Activated CD4-positive, alpha-beta T cell treated with anti-CD3 and anti-CD28 coated beads for 24 hours (primary cell): Measurements from ENCODE around the gene RNF38.
"Not testable (repeated sequence)": the region's sequence is repeated elsewhere in the genome, so short reads cannot be mapped to it uniquely, and the experiment has no call there.

ENCODE experiments used
- DNase-seq, 2 donors: peaks; one replicate each; pipeline ENCODE4 v3.0.0-alpha.2; 2020; ENCODE audit warnings: low read depth in 2 of 2

The RNF38 gene

DNA sequence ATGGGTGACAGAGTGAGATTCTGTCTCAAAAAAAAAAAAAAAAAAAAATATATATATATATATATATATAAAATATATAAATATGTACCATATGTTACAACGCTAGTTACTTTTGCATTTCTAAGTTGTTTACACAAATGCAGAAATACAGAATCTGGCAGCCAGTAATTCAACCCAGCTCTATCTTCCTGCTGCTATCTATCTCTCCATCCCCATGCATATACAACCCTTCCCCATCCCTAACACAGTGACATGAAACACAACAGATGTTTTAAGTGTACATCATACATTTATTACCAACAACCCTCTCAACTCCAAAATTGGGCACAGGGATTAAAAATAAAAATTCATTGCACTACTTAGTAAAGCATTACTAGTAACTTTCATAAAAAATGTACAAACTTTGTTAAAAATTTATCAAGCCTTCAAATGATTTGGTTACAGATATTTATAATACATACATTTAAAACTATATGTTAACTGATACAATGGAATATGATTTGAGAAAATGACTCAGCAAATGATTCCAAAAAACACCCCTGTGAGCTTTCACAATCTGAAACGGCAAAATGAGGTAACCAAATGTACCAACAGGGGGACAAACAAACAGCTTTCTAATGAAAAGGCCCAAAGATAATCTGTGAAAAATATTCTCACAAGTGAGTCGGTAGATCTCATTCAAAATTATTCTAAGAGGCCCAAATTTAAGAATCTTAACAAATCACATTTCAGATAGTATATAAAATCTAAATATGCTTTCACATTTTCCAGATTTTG is 63.8 kb downstream of the RNF38 start:
- no peak for DNase-seq

DNA sequence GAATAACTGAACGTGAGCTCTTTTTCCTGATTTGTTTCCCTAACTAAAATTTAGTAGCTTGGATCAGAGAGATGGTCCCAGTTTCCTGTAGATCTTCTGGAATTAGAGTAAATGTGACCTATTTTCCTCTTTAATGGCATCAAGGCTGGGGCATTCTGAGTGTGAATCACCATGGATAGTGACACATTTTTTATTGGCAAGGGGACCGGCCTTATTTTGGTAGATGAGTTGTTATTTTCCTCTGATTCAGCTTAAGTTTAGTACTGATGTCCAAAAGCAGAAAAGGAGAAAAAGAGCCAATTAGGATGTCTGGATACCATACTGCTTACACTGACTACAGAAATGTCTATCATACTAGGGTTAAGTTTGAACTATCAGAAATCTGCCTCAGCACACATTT is 68.1 kb downstream of the RNF38 start:
- DNase-seq: no peak

DNA sequence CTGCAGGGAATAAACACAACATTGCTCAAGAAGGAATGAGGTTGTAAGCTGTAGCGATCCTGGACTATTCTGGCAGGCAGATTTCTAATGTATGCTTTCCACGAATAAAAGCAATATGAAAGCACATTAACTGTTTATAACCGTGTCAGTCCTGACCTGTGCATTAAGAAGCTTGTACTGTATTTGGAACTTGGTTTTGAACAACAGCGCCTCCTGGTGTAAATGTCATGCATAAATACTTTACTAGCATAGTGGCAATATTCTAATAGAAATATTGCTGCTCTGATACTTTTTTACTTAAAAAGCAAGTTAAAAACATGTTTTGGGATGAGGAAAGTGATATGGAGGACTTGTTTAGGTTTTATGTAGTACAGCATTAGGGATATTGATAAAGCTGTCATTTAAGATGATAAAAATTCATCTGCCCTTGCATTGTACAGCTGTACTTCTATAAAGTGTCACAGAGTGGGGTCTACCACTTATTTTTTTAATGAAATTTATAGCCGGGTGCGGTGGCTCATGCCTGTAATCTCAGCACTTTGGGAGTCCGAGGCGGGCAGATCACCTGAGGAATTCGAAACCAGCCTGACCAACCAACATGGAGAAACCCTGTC is 71.2 kb downstream of the RNF38 start:
- peak in 1 of 2 donors; percentile 40 for DNase-seq

DNA sequence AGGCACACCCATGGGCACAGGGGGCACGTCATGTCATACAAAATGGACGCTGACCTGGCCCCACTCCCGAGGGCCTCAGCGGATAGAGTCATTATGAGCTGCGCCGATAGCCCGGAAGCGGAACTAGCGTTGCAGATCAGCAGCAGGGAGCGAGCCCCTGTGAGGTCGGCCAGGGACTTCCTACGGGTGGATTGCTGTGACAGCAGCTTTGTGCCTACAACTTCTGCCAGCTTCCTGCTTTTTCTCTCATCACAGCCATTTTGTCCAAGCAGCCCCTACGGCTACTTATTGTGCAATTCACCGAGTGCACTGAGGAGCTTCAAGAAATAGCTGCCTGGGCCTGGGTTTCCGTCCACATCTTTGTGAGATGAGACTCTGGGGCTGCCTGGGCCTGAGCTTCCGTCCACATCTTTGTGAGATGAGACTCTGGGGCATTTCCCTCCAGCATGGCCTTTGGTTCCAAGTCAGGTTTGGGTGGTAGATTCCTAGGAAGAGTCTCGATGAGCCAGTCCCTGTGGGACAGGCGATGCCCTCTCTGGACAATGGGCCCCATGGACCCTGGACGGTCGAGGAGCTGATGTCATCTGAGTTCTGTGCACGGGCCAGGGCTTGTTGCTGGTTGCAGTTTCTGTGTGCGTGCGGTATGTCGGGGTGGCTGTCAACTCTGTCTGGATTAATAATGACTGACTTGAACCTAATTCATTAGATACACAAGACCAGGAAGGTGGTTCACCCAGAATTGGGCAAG is 74.8 kb downstream of the RNF38 start:
- no peak for DNase-seq

DNA sequence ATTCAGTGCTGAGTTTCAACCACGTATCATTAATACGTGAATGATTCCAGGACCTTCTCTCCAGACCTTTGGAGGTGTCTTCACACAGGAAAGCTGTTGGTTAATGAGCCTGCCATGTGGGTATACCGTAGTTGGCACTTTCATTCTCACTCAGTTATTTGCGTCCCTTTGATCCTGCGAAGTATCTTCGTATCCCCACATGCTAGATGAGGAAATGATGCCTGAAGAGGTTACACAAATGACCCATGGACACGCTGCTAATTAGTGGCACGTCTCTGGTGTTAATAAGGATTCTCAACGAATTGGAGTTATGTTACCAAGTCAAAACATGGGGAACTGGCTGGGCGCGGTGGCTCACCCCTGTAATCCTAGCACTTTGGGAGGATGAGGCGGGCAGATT is 76.1 kb downstream of the RNF38 start:
- no peak for DNase-seq

DNA sequence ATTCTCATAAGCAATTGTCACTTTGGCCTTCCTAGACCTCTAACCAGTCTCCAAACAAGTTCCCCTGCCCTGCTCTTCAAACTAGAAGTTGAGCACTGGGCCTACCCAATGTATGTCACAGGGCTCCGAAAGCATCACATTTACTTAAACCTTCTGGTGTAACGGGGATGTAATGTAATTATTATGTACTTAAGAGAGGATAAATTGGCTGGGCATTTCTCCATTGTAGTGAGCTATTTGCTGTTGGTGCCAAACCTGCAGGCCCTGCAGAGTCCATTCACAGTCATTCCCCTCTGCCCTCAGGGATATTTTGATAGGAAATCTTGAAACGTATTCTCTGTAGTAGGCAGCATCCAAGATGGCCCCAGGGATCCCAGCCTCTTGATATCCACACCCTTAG is 77.6 kb downstream of the RNF38 start:
- no peak for DNase-seq

DNA sequence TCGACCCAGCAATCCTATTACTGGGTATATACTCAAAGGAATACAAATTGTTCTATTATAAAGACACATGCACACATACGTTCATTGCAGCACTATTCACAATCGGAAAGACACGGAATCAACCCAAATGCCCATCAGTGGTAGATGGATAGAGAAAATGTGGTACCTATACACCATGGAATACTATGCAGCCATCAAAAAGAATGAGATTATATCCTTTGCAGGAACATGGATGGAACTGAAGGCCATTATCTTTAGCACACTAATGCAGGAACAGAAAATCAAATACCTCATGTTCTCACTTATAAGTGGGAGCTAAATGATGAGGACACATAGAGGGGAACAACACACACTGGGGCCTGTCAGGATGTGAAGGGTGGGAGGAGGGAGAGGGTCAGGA is 78.2 kb downstream of the RNF38 start:
- not testable (repeated sequence) for DNase-seq

DNA sequence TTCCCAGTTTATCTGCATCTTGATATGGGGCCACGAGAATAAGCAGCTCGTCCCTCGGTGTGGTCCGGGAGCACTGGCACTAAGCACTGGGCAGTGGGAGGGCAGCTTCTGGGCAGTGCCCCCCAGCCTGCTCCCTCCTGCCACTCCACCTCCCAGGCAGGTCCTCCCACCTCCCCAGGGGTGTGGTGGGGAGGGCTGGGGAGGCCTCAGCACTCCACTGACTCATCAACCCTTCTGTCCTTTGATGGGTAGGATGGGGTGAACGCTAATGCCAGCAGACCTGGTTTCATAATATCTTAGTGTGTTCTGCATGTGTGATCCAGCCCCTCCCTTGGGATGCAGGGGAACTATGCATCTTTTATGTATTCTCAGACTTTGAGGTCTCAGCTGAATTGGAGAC is 79.6 kb downstream of the RNF38 start:
- no peak for DNase-seq

DNA sequence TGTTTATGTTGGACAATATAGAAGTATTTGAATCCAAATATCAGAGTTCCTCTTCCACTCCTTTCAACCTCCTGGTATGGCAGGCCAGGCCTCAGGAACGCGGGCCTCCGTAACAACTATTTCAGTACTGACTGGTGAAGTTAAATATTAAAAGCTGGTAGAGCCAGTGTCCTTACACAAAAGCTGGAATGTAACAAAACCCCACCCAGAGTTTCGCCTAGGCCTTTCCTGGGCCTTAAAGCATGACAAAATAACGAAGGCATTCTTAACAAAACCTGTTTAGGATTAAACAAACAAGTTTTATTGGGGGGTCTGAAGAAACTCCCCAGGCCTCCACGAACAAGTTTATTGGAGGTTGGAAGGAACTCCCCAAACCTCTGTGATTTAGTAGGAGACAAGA is 80.3 kb downstream of the RNF38 start:
- no peak for DNase-seq

DNA sequence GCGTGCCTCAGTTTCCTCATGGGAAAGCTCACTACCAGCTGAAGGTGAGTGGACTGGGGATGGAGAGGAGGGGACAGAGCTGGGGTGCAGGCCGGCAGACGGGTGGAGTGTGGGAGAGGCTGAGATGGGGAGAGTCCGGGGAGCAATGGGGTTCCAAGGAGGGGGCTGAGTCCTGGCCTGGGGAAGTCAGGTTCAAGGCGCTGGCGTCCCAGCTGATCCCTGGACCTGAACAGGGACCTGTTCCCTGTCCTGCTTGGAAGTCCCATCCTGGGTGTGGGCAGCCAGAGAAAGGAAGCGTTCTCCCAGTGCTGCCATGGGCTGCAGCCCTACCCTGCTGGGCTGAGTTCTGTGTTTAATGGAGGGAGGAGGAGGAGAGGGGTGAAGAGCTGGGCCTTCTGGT is 80.9 kb downstream of the RNF38 start:
- no peak for DNase-seq

DNA sequence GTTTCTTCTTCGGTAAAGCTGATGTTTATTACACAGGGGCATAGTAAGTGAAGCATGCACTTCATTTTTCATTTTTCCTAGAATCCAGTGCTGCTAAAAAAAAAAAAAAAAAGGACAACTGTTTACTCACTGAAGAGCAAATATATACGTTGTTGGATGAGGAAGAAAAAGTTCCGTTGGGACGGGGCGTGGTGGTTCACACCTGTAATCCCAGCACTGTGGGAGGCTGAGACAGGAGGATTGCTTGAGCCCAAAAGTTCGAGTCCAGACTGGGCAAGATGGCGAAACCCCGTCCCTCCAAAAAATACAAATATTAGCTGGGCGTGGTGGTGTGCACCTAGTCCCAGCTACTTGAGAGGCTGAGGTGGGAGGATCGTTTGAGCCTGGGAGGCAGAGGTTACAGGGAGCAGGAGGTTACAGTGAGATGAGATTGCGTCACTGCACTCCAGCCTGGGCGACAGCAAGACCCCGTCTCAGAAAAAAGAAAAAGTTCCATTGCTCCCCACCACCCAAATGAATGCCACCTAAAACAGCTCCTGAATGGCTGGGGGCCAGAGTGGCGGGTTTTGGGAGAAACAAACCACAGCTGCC is 81.8 kb downstream of the RNF38 start:
- DNase-seq: no peak

DNA sequence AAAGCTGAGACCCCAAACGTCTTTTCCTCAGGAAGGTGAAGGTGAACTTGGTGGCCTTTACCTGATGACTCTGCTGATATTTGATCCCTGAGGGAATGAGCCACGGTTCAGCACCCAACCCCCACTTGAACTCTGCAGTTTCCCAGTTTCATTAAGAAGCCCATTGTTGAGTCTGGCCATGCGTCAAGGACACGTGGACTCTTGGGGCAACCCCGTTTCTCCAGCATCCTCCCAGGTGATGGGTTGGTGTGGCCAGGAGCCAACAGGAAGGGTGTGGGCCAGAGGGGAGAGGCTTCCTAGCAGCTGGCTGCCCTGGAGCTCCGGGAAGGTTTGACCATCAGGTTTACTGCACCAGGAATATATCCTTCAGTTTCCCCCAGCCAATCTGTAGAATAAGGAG is 82.3 kb downstream of the RNF38 start:
- DNase-seq: no peak

DNA sequence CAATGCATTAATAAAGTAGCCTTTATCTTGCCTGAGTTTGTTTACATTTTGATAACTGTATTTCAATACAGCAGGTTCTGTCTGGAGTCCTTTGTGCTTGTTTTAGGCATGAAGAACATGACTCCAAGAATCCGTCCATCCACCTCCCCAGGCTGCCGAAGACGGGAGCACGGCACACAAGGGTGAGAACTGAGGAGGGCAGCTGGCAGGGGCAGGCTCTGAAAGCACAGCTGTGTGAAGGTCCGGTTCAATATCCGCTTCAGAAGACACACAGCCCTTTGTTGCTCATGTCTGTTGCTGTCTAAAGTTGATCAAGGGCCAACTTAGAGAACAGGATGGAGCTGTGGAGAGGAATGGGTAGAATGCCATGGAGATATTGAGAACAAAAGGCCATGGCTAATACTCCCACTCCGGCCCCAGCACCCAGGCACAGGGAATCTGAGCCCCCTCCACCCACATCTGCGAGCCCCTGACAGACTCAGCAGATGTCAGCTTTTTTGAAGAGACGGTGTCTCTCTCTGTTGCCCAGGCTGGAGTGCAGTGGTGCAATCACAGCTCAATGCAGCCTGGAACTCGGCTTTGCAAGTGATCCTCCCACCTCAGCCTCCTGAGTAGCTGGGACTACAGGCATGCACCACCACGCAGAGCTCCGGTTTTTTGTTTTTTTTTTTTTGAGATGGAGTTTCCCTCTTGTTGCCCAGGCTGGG is 83.3 kb downstream of the RNF38 start:
- DNase-seq: no peak

DNA sequence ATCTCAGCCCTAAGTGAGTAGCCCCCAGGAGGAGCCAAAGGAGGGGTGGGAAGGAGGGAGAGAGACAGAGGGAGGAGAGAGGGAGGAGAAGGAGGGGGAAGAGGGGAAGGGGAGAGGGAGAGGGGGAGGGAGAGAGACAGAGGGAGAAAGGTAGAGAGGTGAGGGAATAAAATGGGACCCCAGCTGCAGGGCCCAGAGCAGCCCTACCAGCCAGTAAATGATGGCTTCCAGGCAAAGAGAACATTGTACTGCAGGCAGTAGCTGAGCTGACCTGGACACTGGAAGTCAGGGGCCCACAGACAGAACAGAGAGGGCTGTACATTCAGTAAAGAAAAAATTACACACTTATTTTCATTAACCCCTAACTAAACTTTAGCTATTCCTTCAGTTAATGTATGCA is 84.0 kb downstream of the RNF38 start:
- DNase-seq: no peak

DNA sequence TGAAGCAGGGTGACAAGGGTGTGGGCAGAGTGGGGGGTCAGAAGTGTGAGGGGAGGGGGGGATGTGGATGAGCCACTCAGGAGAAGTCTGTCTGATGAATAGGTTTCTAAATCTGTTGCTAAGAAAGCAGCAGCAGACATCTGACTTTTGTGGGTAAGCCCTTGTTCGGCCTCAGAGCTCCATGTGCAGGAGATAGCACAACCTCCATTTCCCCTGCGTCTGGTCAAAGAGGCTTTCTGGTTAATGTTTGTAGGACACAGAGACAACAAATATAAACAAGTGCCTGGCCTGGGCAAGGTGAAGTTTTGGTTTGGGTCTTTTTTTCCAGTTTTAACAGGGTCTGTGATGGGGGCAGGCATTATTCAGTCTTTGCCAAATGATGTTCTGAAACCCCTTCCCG is 84.8 kb downstream of the RNF38 start:
- DNase-seq: no peak

DNA sequence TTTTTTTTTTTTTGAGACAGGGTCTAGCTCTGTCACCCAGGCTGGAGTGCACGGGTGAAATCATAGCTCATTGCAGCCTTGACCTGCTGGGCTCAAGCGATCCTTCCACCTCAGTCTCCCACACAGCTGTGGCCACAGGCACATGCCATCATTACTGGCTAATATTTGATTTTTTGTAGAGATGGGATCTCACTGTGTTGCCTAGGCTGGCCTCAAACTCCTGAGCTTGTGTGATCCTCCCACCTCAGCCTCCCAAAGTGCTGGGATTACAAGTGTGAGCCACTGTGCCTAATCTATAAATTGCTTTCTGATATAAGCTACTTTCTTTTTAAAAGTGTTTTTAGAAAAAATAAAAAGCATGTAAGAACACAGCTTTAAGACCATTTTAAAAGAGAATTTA is 85.3 kb downstream of the RNF38 start:
- DNase-seq: no peak

DNA sequence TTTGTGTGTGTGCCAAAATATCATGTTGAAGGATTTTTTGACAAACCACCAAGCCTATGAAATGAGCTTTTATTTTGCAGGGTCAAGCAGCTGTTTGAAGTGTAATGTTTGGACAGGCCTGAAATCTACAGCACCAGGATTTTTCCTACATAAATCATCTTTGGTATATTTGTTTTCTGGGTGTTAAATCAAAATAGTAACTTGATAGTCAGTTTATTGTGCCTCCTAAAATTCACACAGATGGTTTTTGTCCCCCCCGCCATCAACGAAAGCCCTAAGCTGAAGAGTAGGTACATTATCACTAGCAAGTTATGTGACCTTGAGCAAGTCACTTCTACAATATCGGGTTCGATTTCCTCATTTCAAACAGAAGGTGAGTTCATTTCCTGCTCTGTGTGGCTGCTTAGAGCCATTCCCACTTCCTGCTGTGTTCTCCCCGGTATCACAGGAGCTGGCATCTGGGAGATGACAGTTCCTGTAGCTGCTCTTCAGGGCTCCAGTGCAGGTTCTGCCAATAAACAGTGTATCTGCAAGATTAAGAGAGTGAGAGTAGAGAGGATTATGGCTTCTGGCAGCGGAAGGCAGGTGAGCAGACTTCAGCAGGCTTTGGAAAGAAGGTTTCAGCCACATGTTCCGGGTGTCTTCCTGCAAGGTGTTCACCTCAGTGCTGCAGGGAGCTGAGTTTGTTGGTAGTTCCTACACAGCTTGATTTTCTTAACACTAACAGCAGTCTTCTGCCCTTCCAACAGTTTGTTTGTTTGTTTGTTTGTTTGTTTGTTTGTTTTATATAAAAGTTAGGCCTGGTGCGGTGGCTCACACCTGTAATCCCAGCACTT is 93.4 kb downstream of the RNF38 start:
- no peak for DNase-seq

DNA sequence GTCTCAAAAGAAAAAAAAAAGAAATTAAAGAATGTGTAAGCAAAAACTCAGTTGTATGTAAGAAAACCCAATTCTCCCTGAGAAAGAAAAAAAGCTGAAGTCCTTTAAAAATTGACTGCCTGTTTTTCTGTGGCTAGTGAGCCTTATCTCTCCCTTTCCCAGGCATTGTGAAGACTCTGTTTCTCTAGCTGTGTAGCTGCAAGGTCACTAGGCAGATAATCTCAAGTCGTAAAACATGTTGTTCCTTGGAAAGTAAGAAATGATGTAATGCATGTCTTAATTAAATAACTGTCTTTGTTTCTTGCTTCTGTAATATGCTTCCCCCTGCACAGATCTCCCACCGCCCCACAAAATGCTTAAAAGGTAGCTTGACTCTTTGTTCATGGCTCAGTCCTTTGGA is 95.7 kb downstream of the RNF38 start:
- not testable (repeated sequence) for DNase-seq

DNA sequence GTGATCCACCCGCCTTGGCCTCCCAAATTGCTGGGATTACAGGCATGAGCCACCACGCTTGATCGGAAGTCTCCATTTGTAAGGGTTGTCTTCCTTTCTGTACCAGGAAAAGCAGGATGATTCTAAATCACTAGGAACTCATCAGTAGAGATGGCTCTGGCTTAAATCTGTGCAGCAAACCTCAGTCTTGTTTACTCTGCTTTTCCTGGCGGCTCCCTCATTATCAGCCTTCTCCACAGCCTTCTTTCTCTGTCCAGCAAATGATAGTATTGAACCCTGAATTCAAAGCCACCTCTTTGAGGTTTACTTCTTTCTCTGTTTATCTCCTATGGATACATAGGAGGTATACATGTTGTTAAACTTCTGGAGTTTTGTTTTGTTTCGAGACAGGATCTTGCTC is 98.8 kb downstream of the RNF38 start:
- no peak for DNase-seq

DNA sequence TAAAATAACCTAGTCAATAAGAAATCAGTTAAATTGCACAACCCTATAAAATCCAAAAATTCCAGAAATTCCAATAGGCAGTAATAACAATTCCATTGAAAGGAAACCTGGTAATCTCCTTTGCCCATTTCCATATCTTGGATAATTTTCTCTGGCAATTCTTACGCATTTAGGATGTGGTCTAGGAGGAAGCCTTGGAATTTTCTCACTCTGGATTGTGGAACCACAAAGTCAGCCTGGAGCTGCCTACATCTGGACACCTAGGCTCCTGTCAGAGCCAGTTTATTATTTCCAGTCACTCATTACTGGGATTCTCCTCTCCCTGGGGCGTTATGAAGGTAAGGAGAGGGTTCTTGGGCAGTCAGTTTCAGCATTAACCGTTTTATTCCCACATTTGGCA is 101.5 kb downstream of the RNF38 start:
- DNase-seq: no peak

DNA sequence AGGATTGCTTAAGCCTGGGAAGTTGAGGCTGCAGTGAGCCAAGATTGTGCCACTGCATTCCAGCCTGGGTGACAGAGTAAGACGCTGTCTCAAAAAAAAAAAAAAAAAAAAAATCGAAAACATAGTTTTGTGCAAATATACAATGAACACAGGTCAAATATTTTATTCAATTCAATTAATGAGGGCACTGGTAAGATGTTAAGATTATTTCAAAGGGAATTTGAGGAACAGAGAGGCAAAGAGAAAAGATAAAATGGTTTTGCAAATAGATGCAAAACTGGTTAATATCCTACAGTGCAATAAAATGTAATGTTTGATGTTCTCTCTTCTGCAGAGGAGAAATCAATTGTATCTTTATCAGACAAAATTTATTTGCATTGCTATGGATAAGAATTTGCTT is 102.3 kb downstream of the RNF38 start:
- DNase-seq: no peak
